Prostate gland (tissue), 2 donors: ENCODE data around the gene PEAR1.

Experiments
- CTCF ChIP-seq, 4 experiments: fragments of 200-600 bp in 2 of 4; fragments of 450-650 bp in 2 of 4; sonication (generic) in 2 of 4; IDR thresholded peaks; 1 replicate in 3 of 4; 2 replicates in 1 of 4; pipeline ENCODE4 v1.5.1; 2016 to 2019; ENCODE audit warnings: antibody characterized with exemption in 4 of 4, mild to moderate bottlenecking in 2 of 4, moderate library complexity in 2 of 4
- POLR2A ChIP-seq: fragments of 450-650 bp; IDR thresholded peaks from one replicate; pipeline ENCODE4 v1.6.1; 2016; ENCODE audit warnings: antibody characterized with exemption, mild to moderate bottlenecking
- POLR2AphosphoS5 ChIP-seq: sonication (generic); formaldehyde crosslinking; IDR thresholded peaks from one replicate; pipeline ENCODE4 v1.6.1; 2017; ENCODE audit warnings: antibody characterized with exemption

GRCh38 chr1:156906206-156906906 lies 12.8 kb downstream of the PEAR1 start:
- TF ChIP-seq POLR2AphosphoS5 = no peak
- no peak for TF ChIP-seq CTCF (IDR thresholded peaks at IDR 0.05)
- no peak for TF ChIP-seq POLR2A
